IPS DF 19.7 (cell line): ENCODE measurements around the gene TERB1.

Experiments
- DNase-seq: peaks from one replicate; pipeline ENCODE4 v3.0.0-alpha.2; 2013; ENCODE audit warnings: low read depth, low spot score

TERB1 gene, protein sequence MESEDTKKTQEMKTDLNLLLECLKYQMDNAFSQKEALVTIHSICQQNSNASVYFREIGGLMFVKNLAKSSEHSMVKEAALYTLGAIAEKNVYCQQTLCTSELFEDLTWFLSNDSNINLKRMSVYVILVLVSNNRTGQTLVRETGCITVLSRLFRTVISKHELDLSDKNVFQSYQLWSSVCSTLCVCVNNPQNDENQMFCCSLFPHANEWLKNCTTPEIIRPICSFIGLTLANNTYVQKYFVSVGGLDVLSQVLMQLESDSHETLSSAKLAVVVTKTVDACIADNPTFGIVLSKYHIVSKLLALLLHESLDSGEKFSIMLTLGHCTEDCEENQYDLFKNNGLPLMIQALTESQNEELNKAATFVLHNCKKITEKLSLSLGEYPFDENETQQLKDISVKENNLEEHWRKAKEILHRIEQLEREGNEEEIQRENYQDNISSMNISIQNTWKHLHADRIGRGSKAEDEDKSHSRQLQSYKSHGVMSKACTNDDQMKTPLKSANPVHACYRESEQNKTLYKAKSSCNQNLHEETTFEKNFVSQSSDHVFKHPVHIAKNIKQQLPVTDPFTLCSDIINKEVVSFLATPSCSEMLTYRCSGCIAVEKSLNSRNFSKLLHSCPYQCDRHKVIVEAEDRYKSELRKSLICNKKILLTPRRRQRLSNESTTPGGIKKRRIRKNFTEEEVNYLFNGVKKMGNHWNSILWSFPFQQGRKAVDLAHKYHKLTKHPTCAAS

DNA sequence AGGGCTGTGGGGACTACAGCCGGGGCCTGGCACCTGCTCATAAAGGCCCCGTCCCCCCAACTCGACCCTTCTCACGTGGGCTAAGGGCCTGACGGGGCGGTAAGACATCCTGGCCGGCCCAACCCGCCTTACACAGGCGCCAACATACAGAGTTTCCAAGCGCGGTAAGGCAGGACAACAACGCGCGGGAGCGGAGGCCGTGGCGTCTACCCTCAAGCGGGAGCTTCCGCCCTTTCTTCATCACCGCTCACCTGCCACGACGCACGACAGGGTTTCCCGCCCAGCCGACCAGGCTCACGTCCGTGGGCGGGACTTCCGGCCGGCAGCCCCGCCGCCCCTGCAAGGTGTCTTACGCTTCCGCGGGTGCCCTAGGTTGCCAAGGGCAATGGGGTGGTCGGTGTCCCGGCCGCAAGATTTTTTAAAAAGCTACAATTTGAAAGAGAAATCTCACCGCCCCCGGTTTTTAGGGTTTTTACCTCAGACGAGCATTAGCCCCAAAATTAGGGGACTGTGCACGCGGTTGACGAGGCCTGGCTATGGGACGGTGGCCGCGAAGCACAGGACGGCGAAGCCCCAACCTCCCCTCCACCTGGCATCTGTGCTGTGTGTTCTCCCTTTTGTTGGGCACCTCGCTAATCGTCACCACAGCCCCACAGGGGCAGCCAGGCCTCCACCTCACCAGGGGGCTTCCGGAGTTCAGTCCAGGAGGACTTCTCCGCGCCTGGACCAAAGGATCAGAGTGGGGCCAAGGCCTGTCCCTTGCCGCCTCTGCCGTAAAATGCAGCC, at the start of gene TERB1:
TERB1 (minus strand) TSS at position 265 of the 786 bp plus-strand sequence. CDS start 4,786 bp downstream, outside the sequence.
- DNase-seq, result no peak

DNA sequence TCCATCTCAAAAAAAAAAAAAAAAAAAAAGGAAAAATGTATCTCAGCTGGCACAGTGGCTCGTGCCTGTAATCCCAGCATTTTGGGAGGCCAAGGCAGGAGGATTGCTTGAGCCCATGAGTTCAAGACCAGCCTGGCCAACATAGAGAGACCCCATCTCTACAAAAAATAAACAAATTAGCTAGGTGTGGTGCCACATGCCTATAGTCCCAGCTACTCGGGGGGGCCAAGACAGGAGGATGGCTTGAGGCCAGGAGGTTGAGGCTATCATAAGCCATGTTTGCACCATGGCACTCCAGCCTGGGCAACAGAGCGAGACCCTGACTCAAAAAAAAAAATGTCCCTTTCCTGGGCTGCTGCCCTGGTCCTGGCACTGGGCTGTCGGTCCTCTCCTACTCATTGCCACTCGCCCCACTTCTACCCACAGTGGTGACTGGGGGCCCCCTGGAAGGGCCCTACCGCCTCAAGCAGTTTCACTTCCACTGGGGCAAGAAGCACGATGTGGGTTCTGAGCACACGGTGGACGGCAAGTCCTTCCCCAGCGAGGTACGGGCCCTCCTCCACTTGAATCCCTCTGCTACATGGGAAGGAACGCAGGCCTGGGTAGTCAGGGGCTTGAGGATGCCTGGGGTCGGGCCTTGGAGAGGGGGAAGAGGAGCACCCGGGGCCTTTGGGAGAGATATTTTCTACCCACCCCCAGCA, 48.9 kb upstream of the TERB1 start:
- DNase-seq, result no peak

DNA sequence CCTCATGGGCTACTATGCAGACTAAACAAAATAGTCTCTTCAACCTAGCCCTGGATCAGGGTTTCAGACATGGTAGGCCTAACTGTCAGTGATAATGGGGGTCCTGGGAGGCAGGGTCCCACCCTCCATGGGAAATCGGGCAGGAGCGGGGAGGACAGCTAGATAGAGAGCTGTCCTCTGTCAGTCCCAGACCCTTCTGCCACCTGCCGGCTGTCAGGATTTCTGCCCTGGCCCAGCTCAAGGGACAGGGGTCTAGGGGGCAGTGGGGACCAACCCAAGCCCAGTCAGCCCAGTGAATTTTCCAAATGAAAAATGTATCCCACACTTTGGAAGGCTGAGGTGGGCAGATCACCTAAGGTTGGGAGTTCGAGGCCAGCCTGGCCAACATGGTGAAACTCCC, 48.2 kb upstream of the TERB1 start:
- no peak for DNase-seq

DNA sequence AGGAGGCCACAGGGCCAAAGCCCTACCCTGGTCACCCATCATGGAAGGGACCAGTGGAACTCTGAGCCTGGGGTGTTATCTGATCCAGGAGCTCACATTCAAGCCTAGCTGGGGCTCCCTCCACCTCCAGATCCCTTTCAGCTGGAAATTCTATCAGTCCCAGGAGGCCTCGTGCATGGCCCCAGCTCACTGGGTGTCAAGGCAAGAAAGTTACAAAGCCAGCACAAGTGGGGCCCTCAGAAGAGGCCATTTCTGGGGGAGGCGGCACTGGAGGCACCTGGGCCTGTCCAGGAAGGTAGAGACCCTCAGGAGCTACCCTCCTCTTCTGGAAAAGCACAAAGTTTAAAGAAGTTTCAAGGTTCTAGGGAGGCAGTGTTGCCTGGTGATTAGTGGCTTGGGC, 47.6 kb upstream of the TERB1 start:
- no peak for DNase-seq

DNA sequence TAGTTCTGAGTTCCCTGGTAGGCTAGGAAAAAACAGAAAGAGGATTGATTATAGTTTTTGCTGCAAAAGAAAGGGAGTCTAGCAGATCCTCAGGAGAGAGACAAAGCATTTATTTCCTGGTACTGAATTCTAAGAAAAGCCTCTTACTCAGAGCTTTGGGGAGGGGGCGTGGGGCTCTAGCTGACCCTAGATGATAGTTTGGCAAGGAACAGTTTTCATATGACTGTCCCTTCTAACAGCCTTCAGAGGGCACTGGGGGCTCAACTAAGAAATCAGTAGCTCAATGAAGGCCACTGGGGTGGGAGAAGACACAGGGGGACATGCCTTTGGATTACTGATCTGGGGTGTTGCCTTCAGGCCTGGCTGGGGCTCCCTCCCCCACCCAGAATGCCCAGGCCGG, 46.8 kb upstream of the TERB1 start:
- DNase-seq, result no peak

DNA sequence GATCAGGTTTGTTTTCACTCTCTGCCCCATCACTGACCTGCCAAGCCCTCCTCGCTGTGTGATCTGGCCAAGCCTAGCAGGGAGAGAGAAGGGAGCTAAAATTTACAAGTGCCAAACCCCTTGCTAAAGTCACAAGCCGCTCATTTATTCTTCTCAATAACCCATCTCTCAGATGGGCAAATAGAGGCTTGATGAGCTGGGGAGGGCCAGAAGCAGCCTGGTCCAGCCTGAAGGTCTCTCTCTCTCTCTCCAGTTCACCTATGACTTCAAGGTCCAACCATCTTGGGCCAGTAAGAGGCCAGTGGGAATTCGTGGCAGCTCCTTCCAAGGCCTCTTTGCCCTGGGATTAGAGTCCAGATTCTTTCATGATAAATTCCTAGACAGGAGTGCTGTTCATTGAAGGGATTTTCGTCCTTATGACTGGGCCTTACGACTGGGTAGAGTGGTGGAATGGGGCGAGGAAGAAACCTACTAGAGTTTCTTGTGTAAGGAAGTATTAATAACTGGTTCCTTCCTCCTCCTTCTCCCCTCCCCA, 46.2 kb upstream of the TERB1 start:
- no peak for DNase-seq

DNA sequence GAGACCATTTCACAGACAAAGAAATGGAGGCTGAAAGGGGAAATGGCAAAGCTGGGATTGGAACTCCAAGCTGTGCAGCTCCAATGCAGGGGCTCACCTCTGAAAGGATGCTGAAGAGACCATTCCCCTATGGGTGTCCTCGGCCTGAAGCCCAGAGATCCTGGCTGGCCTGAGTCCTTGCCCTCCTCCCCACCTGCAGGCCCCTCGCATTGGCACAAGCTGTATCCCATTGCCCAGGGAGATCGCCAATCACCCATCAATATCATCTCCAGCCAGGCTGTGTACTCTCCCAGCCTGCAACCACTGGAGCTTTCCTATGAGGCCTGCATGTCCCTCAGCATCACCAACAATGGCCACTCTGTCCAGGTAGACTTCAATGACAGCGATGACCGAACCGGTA, 45.4 kb upstream of the TERB1 start:
- no peak for DNase-seq

DNA sequence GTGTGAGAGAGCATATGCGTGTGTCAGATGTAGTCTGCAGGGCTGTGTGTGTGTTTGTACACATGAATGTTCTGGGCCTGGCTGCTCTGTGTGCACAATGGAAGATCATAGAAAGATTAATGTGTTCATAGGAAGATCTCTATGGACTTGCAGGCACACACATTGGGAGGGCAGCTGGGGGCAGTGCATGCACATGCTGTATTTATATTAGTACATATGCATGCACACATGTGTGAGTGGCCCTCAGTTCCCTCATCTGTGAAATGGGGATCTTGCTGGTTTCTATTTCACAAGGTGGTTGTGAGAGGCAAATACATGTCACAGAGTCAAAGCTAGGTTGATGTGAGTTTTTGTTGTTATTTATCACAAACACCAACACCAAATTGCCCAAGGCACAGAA, 44.9 kb upstream of the TERB1 start:
- no peak for DNase-seq

DNA sequence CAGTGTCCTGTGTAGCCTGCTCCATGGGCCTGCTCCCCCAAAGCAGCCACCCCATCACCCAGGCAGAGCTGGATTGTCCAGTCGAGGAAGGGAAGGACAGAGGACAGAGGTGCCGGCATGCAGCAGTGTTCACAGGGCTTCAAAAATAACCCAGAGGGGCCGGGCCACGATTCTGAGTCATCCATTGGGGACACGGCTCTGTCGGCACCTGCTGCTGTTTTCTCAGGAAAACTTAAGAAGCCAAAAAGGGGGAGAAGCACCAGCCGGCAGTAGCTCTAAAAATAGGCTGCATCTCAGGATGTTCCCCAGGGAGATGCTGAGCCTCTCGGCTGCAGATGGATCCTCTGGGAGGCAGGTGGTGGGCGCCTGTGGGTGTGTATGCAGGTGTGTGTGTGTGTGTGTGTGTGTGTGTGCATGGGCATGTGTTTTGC, 44.4 kb upstream of the TERB1 start:
- no peak for DNase-seq

DNA sequence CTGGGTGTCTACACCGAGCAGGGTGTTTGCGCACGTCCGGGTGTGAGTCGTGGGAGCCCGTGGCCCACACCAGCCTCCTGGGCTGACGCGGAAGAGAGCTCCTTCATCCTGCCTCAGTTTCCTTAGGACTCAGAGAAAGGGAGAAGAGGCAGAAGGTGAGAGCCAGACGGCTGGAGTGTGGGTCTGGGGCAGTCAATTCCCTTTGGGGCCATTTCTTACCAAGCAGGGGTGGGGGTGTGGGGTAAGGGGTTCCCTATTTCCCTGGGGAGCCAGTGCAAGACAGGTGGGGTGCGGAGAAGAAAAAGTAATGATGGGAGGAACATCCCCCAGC, 43.7 kb upstream of the TERB1 start:
- DNase-seq, result no peak

DNA sequence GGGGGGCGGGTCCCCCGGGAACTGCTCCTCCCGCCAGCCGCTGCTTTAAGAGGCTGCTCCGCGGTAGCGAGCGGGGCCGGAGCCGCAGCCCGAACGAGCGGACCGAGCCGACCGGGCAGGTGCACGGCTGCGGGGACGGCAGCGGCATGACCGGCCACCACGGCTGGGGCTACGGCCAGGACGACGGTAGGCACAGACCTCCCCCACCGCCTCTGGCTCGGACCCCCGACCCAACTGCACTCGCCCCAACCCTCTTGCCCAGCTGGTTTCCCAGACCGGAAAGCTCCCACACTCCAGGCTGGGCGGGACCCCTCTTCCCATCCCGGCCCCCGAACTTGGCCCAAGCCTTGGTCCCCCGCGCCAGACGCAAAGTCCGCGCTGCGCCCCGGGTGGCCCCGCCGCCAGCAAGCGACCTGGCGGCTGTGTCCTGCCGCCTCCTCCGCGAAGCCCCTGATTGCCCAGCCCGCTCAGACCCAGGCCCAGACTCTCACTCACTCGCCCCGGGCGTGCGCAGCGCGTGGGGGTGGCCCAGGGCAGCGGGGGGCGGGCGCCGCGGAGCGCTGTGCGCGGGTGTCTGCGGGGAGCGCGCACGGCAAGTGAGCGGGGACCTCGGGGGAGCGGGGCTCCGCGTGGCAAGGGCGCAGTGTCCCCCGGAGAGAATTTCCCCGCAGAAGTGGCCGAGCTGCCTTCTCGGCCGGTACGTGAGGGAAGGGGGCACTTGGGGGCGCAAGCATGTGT, 43.1 kb upstream of the TERB1 start, which contains the start of gene CA7:
CA7 (plus strand) TSS at position 73 of the 738 bp plus-strand sequence; CDS start at position 147, 74 bp downstream.
- no peak for DNase-seq

DNA sequence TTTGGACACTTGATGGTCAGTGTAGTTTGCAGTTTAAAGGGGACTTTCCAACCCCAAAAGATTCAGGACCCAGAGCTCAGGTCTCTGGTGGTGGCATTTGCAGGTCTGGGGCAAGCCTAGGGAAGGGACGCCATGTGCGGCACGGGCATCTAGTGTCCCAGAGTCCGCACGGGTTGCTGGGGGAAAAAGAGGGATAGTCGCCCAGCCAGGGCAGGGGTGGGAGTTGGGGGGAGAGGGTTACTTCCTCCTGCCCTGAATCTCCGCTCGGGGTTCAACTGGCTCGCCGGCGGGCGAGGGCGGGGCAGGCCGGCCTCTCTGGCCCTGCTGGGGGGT, 42.6 kb upstream of the TERB1 start:
- DNase-seq, result no peak

DNA sequence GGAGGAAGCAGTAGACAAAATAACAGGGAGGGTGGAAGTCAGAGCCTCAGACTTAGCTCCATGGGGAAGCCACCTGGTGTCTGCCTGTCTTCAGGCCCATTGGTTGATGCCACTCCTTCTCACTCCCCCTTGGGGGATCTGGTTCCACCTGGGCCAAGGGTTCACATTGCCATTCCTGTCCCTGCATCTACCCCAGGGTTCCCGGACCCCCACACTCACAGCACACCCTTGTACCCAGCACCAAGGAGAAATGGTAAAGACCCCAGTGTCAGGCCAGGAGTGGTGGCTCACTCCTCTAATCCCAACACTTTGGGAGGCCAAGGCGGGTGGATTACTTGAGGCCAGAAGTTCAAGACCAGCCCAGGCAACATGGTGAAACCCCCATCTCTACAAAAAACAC, 41.8 kb upstream of the TERB1 start:
- no peak for DNase-seq

DNA sequence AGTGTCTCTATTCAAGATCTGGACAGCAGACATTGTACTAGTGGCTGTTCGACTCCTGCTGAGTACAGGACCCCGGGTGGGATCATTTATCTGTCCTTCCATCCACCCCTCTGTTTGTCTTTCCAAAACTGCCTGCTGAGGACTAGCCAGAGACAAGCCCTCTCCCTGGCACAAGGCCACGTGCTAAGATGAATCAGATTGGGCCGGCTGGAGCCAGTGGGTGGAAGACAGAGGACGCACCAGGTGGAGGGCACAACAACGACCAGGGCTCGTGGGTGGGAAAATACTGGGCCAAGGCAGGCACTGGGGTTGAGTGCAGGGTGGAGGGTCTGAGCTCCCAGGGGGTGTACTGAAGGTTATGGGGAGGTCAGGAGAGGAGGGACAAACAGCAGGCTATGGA, 41.4 kb upstream of the TERB1 start:
- DNase-seq, result no peak

DNA sequence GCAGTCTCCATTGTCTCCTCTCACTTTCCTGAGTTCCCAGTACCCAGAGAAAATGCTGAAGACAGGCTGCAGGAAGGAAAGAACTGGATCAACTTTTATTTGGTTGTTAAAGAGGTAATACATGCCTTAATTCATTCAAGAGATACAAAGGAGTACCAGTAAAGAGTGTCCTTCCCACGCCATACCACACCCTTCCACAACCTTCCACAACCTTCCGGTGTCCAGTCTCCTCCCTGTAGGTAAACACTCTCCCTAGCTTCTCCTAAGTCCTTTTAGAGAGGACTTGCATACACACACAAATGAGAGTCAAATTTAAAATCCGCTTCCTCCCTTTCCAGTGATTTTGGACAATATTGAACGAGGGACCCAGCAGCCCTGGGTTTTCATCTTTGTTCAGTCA, 40.0 kb upstream of the TERB1 start:
- no peak for DNase-seq

DNA sequence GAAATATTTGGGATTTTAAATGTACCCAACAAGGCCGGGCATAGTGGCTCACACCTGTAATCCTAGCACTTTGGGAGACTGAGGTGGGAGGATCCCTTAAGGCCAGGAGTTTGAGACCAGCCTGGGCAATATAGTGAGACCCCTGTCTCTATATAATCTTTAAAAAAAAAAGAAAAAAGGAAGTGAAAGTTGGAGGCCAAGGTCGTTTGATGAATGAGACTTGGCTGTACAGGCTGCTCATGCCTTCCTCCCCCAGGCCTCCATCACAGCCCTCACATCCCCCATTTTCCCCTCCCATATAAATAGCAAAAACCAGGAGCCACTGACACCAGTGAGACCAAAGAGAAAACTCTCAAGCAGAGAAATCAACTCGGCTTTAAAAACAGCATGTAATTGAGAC, 39.5 kb upstream of the TERB1 start:
- DNase-seq, result no peak

DNA sequence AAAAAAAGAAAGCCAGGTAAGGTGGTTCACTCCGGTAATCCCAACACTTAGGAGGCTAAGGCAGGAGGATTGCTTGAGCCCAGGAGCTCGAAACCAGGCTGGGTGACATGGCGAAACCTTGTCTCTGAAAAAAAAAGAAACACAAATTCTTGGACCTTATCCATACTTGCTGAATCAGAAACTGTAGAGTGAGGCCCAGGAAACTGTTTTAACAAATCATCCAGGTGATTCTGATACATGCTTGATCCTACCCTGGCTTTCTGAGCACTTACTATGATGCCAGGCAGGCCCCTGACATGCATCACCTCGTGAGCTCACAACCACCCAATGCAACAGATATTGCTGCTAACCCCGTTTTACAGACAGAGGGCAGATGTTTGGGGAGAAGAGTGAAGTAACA, 33.4 kb upstream of the TERB1 start:
- no peak for DNase-seq

DNA sequence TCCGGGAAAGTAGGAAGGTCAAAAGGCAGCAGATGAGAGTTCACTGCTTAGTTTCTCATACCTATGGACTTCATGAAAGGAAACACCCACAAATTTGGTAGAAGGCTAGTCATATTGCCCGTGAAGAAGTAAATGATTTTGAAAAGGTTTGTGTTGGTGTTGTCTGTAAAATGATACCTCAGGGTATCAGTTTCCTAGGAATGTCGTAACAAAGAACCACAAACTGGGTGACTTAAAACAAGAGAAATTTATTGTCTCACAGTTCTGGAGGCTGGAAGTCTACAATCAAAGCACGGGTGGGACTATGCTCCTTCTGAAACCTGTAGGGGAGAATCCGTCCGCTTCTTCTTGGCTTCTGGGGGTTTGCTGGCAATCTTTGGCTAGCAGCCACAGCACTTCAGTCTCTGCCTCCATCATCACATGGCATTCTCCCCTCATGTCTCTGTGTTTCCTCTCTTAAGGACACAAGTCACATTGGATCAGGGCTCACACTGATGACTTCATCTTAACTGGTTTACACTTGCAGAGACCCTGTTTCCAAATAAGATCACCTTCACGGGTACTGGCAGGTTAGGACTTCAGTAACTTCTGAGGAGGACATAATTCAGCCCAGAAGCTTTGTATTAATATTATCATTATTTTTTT, 31.4 kb upstream of the TERB1 start:
- DNase-seq, result no peak

DNA sequence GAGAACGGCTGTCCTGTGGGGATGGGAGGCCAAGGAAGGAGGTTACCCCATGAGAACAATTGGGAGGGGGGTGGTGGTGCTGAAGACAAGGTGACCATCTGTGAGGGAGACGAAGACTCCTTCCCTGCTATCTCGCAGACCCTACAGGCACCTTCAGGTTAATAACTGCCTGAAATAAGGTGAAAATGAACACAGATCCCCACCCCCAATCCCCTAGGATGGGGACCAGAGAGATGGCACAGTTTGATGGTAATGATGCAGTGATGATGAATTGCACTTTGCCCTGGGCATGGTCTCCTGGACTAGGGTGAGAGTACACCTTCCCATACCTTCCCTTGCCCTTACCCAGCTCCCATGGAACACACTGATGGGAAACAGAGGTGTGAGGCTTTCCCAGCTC, 30.8 kb upstream of the TERB1 start:
- DNase-seq, result no peak
